Ascending aorta (tissue), 2 donors: Measurements from ENCODE around the gene DMBT1. TPM values are rescaled to one million over a fixed set of nuclear protein-coding genes. Genes with fewer than 3 reads are reported as not detected.
A peak's percentile ranks its signal among the peaks of the same experiment; 100 is the strongest.

ENCODE experiments used
- DNase-seq, 2 donors: peaks; one replicate each; pipeline ENCODE4 v3.0.0-alpha.2; 2019; ENCODE audit warnings: low spot score in 2 of 2
- H3K27ac ChIP-seq, 2 donors: fragments of 200-600 bp; sonication (generic); one replicate each; pipeline ENCODE4 v1.5.1; 2016 to 2017; ENCODE audit warnings: mild to moderate bottlenecking in 1 of 2
- H3K27me3 ChIP-seq: fragments of 200-600 bp; sonication (generic); one replicate; pipeline ENCODE4 v1.5.1; 2017
- H3K36me3 ChIP-seq, 2 donors: fragments of 200-600 bp; sonication (generic); one replicate each; pipeline ENCODE4 v1.5.1; 2016
- H3K4me1 ChIP-seq, 2 donors: fragments of 200-600 bp; sonication (generic); one replicate each; pipeline ENCODE4 v1.5.1; 2016 to 2017; ENCODE audit warnings: mild to moderate bottlenecking in 1 of 2
- H3K4me3 ChIP-seq, 2 donors: fragments of 200-600 bp; sonication (generic); one replicate each; pipeline ENCODE4 v1.5.1; 2016 to 2017; ENCODE audit warnings: mild to moderate bottlenecking in 1 of 2
- H3K9me3 ChIP-seq, 2 donors: fragments of 200-600 bp; sonication (generic); one replicate each; pipeline ENCODE4 v1.5.1; 2016
- CTCF ChIP-seq, 3 experiments: fragments of 200-600 bp in 2 of 3; fragments of 450-650 bp in 1 of 3; sonication (generic) in 2 of 3; IDR thresholded peaks; one replicate each; pipeline ENCODE4 v1.5.1; 2016 to 2019; ENCODE audit warnings: antibody characterized with exemption in 3 of 3, mild to moderate bottlenecking in 1 of 3, moderate library complexity in 1 of 3
- intact Hi-C: fragments of 100-400 bp; cut with DNase I; formaldehyde crosslinking; loops from one replicate; pipeline ENCODE4 v1.15.1; 2023
- total RNA-seq: library from RNA; depleted of rRNA; stranded (reverse); fragments of >200 nt; gene quantifications from one replicate; pipeline ENCODE4 v1.1.0, GENCODE V29; 2016

The DMBT1 gene
- total RNA-seq, 1 donor from 2014 or later = not detected

DNA sequence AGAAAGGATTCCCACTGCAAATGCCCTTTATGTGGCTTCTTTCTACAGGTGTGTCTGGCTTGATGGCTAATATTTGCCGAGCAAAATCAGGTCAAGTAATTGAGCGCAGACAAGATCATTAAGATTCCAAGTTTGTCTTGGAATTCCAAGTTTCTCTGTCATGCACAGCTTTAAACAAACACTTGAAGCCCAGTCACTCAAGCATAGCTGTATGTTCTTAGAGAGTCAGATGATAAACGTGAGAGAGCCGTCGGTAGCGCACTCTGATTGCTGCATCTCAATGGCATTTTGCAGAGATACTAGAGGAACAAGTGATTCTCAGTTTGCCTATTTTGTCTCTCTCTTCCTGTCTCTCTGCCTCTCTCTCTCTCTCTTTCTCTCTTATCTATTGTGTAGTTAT, 658 bp downstream of the DMBT1 start:
- Histone ChIP-seq H3K27ac (no peak overlapping the region), H3K36me3 (no peaks in the 10 kb centered on the region), H3K9me3 (no peaks in the 10 kb centered on the region), H3K4me1 (no peaks in the 10 kb centered on the region), H3K4me3 (no peak overlapping the region), H3K27me3 (no peaks in the 10 kb centered on the region)
- peak in 1 of 2 donors; percentile 12 for DNase-seq
- TF ChIP-seq CTCF (IDR thresholded peaks at IDR 0.05) = no peak
- intact Hi-C loops = no loop called here

GRCh38 chr10:122561792-122562191, 1.2 kb downstream of the DMBT1 start:
- Histone ChIP-seq H3K27me3 (no peaks in the 10 kb centered on the region), H3K27ac (no peak overlapping the region), H3K4me3 (no peak overlapping the region), H3K4me1 (no peaks in the 10 kb centered on the region), H3K9me3 (no peaks in the 10 kb centered on the region), H3K36me3 (no peaks in the 10 kb centered on the region)
- DNase-seq = no peak
- TF ChIP-seq CTCF (IDR thresholded peaks at IDR 0.05) = no peak
- intact Hi-C loops = no loop called here

DNA sequence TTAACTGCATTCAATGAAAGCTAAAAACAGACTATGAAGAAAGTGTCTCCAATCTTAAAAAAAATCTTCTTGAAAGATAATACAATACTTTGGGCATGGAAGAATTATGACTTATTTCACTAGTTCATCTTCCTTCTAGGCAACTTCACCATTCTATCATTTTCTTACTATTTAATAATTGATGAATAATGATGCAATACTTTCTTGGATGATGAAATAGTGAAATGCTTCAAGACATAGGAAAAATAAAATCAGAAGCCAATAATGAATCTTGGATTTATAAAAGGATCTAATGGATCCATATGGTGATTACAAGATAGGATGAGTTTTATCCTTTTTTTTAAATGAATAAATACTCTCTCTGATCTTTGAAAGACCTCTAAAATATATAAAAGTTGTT, 4.4 kb downstream of the DMBT1 start:
- DNase-seq = no peak
- Histone ChIP-seq H3K4me1 (no peaks in the 10 kb centered on the region), H3K27ac (no peak overlapping the region), H3K4me3 (no peak overlapping the region), H3K9me3 (no peaks in the 10 kb centered on the region), H3K27me3 (no peaks in the 10 kb centered on the region), H3K36me3 (no peaks in the 10 kb centered on the region)
- no peak for TF ChIP-seq CTCF (IDR thresholded peaks at IDR 0.05)
- intact Hi-C loops = loop anchor here (2.0 kb wide), 3 partner anchors 130 to 266 kb away; no protein-coding TSS in a partner anchor

GRCh38 chr10:122565766-122566206, 5.2 kb downstream of the DMBT1 start:
- TF ChIP-seq CTCF (IDR thresholded peaks at IDR 0.05) = peak; percentile 70 to 88 (median 79)
- peak overlapping the region; percentile 4 to 49 for H3K4me3 ChIP-seq
- intact Hi-C loops = loop anchor here (2.0 kb wide), 3 partner anchors 131 to 267 kb away; no protein-coding TSS in a partner anchor
- no peaks in the 10 kb centered on the region for H3K4me1 ChIP-seq
- DNase-seq = peak in 1 of 2 donors; percentile 87
- no peaks in the 10 kb centered on the region for H3K27me3 ChIP-seq
- no peaks in the 10 kb centered on the region for H3K9me3 ChIP-seq
- H3K27ac ChIP-seq = no peak overlapping the region
- H3K36me3 ChIP-seq = no peaks in the 10 kb centered on the region

GRCh38 chr10:122566632-122567031, 6.1 kb downstream of the DMBT1 start:
- H3K4me1 ChIP-seq = no peaks in the 10 kb centered on the region
- H3K4me3 ChIP-seq = no peak overlapping the region
- intact Hi-C loops = no loop called here
- no peaks in the 10 kb centered on the region for H3K27me3 ChIP-seq
- DNase-seq = no peak
- no peaks in the 10 kb centered on the region for H3K36me3 ChIP-seq
- H3K27ac ChIP-seq = no peak overlapping the region
- TF ChIP-seq CTCF (IDR thresholded peaks at IDR 0.05) = no peak
- no peaks in the 10 kb centered on the region for H3K9me3 ChIP-seq
